Measurements from ENCODE around the gene CHST15.

GRCh38 chr10:124003481-124003870, 89.9 kb downstream of the CHST15 start:
- TF ChIP-seq CTCF (IDR thresholded peaks at IDR 0.05; ENCODE audit: borderline replicate concordance, extremely low read depth, low read length, poor library complexity, severe bottlenecking) = no peak
- no peak for TF ChIP-seq EZH2 (IDR thresholded peaks at IDR 0.05; ENCODE audit: borderline replicate concordance, low read depth, low read length, severe bottlenecking)
